Fibroblast of pulmonary artery (primary cell): ENCODE measurements around the gene TLCD2.
"Not testable (repeated sequence)": the region's sequence is repeated elsewhere in the genome, so short reads cannot be mapped to it uniquely, and the experiment has no call there.

Experiments
- DNase-seq: peaks from one replicate; pipeline ENCODE4 v3.0.0-alpha.2; 2010; ENCODE audit warnings: low read depth
- H3K4me3 ChIP-seq: replicated peaks from 2 replicates; pipeline ENCODE4 v1.5.1; 2011; ENCODE audit warnings: low read depth, mild to moderate bottlenecking, control low read depth, low read length, moderate library complexity
- CTCF ChIP-seq: IDR thresholded peaks from 2 replicates; pipeline ENCODE4 v1.5.1; 2011; ENCODE audit warnings: mild to moderate bottlenecking, control low read depth, low read length, inconsistent platforms; ENCODE audit errors: missing control alignments

The TLCD2 gene

DNA sequence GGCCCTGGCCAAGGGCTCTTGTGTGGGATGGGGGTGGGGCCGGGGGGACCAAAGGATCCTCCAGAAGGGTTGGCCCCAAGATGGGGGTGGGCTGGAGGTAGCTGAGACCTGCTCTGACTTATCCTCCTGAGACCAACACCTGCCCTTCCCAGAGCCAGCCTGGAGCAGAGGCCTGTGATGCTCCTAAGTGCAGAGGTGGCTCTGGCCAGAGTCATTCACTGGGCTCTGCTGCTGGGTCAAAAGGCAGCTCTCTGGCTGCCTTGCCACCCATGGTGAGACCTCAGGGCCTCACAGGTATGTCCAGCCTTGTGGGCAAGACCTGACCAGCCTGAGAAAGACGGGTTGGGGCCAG lies 32.9 kb upstream of the TLCD2 start:
- no peak for DNase-seq
- H3K4me3 ChIP-seq: no peak overlapping the region
- no peak for TF ChIP-seq CTCF

DNA sequence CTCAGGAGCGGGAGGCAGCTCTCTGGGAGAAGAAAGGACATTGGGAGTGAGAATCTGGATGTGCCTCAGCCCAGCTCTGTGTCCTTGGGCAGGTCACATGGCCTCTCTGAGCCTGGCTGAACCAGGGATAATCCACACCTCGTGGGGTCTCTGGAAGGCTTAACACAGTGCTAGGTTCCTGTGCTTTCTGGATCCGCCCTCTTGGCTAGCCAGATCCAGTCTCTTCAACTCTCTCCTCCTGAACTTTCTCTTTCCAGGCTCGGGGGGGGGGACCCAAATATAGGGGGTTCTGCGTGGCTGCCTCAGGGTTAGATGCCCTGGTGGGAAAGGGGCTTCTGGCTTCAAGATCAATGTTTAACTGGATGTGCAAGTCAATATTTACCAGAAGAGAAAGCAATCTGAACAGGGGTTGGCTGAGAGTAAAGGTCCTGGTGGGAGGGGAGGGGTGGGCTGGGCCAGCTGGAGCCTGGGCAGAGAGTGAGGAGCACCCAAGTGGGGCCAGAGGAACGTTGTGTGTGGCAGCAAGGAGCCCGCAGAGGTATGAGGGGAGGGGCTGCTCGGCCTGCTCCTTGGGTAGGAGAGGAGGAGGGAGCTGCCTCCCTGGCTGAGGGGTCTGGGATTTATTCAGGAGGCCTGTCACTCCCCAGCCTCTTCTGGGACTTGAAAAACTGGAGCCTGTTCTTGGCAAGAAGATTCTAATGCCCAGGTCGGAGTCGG lies 32.4 kb upstream of the TLCD2 start, which contains the start of gene SERPINF2:
Gene SERPINF2, plus strand, starts transcription at position 501 of the 717 bp plus-strand sequence. CDS start 2,125 bp downstream, outside the sequence.
- no peak within 1 kb of the TSS for H3K4me3 ChIP-seq
- TF ChIP-seq CTCF: no peak
- no peak for DNase-seq

- DNase-seq, H3K4me3 ChIP-seq: not testable (repeated sequence)
Observed at GRCh38 chr17:1741899-1742298, 31.7 kb upstream of the TLCD2 start.

GRCh38 chr17:1737531-1738291 lies 27.5 kb upstream of the TLCD2 start:
- no peak overlapping the region for H3K4me3 ChIP-seq
- DNase-seq: no peak
- TF ChIP-seq CTCF: no peak

GRCh38 chr17:1736348-1737281 lies 26.4 kb upstream of the TLCD2 start:
- H3K4me3 ChIP-seq: no peak overlapping the region
- DNase-seq: peak; percentile 95
- TF ChIP-seq CTCF: no peak

DNA sequence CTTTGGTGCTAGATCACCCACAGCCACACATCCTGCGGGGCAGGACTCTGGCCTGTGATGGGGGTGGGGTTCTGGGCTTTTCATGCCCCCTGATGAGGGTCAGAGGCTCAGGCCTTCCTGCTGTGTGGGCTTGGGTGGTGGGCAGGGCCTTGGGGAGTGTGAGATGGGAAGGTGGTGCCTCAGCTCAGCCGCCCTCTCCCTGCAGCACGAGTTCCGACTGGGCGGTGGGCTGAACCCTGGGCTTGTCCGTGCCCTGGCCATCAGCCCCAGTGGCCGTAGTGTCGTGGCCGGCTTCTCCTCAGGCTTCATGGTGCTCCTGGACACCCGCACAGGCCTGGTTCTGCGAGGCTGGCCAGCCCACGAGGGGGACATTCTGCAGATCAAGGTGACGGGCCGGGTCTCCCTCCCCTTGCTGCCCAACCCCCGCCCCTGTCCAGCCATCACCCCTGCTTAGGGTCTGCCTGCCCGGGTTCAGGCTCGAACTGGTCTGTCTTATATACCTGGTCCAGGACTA lies 25.7 kb upstream of the TLCD2 start:
- DNase-seq: no peak
- H3K4me3 ChIP-seq: no peak overlapping the region
- no peak for TF ChIP-seq CTCF

GRCh38 chr17:1735418-1735817 lies 25.2 kb upstream of the TLCD2 start:
- H3K4me3 ChIP-seq: no peak overlapping the region
- no peak for DNase-seq
- TF ChIP-seq CTCF: no peak
